Amniotic epithelial cell (primary cell): ENCODE data around the gene CREB3L4.
"Not testable (repeated sequence)": the region's sequence is repeated elsewhere in the genome, so short reads cannot be mapped to it uniquely, and the experiment has no call there.

Source experiments
- DNase-seq: peaks from one replicate; pipeline ENCODE4 v3.0.0-alpha.2; 2010; ENCODE audit warnings: low read depth

CREB3L4 gene

DNA sequence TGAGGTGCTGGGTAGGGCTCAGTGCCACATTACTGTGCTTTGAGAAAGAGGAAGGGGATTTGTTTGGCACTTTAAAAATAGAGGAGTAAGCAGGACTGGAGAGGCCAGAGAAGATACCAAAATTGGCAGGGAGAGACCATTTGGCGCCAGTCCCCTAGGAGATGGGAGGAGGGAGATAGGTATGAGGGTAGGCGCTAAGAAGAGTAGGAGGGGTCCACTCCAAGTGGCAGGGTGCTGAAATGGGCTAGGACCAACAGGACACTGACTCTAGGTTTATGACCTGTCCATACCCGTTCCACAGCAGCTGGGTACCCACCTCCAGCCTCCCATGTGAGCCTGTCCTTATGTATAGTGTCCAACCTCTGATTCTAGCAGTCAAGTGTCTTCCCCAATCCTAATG lies 8.2 kb upstream of the CREB3L4 start:
- no peak for DNase-seq

DNA sequence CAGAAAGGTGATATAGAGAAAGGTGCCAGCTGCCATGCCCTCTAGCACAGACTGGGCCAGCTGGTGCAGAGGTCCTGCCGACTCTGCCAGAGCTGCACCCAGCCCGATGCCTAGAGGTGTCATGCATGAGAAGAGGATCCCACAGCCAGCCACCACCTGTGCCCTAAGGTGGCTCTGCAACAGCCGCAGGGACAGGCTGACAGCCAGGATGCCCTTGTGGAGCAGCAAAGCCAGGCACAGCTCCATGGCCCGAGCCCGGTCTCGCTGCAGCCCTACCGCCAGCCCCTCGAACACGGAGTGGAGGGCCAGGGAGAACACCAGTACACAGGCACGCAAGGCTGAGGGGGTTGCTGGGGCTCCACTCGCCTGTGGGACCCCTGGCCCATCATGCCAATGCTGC lies 7.5 kb upstream of the CREB3L4 start:
- no peak for DNase-seq

DNA sequence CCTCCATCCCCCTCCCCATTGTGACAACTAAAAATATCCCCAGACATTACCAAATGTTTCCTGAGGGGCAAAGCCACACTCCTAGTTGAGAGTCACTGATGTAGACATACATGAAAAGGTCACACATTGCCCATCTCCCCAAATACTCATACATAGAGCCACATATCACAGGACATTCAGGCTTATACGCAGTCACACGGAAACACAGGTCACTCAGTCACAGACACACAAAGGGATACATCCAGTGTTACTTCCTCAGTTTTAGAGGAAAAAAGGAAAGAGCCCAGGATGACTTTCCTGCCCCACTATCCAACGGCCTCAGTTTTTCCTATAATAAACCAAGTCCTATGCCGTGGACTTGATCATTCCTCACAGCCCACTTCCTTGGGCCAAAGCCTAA lies 6.3 kb upstream of the CREB3L4 start:
- no peak for DNase-seq

DNA sequence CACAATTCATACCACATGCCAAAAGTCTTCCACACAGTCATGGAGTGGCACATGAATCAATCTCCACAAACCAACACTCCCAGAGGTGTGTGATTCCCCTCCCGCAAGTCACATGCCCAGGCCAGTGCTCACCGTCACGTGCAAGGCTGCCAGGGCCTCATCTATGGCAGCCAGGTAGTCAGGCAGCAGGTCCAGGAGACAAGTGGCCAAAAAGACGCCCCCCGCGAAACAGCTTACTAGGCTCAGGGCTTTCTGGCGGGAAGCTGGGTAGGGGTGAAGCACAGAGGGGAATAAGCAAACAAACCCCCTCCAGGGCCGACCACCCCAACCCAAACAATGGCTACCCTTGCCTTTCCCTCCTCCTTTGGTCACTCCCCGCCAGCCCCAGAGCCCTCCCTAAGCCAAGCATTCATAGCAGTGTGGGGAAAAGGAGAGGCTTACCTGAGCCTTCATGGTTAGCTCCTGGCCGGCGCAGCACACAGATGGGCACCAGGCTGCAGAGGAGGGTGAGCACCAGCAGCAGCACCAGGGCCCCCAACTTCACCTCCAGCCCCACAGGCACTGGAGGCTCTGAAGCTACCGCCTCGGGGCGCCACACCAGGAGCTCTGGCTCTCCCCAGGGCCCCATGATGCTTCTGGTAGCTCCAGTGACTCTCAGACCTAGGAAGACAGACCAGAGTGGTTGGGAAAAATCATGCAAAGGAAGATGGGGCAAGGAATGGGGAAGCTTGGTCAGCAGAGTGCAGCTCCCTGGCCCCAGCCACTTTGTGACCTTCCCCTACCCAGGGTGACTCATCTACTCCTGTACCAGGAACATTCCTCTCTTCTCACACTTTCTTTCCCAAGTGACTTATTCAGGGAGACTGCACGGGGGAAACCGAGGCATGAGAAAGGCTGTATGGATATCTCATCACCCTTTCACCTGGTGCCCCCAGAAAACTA lies 5.3 kb upstream of the CREB3L4 start:
- DNase-seq: peak; percentile 82

DNA sequence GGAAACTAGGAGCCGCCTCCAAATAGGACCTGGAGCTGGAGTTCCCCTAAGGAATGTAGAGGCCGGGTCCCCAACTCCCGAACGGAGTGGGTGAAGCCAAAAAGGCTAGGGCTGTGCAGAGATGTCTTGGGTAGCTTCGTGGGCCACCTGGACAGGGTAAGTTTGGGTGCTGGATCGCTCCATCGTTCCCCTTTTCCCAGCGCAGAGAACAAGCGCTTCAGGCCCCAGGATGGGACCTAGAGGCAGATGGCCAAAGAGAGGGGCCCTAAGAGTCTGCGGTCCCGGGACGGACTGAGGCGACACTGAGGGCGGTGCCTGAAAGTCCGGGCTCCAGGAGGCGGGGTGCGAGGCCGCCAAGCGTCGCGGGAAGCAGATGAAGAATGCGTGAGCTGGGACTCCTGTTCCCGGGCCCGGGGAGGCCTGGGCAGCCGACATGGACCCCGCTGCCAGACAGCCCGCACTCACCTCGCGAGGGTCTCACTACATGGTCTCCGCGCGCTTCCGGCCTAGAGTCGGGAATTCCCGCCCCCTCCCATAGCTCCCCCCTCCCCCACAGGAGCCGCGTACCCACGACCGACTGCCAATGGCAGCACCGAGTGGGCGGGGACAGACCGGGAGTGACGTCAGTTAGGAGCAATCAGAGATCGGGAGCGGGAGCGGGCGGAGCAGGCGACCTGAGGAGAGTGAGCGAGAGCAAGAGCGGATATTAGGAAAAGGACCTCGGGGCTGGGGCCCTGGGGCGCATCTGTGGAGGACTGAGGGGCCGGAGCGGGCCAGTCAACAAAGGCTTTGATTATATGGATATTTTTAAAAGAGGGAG lies 4.5 kb upstream of the CREB3L4 start, which contains the start of gene SLC39A1:
TSS of gene SLC39A1 (minus strand) at position 508 of the 820 bp plus-strand sequence. CDS start 822 bp downstream, outside the sequence.
- DNase-seq: peak; percentile 94

DNA sequence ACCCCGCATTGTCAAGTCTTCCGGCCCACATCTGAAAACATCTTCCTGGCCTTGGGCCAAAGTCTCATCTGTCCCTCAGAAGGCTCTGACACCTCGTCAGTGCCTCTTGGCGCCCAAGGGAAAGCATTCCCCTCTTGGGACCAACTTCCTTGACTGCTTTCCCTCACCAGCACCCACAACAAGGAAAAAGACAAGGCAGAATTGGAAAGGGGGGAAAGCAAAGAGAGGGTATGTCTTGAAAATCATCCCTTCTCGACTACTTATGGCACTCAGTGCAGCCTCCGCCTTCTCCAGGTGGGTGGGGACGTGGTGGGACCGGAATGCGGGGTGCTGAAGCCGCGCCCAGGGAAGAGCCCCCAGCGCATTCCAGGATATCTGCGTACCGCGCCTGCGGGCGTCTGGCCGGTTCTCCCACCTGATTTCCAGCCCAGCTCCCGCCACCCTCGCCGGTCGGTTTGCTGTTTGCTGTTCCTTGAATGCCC lies 3.8 kb upstream of the CREB3L4 start:
- DNase-seq: peak; percentile 43

DNA sequence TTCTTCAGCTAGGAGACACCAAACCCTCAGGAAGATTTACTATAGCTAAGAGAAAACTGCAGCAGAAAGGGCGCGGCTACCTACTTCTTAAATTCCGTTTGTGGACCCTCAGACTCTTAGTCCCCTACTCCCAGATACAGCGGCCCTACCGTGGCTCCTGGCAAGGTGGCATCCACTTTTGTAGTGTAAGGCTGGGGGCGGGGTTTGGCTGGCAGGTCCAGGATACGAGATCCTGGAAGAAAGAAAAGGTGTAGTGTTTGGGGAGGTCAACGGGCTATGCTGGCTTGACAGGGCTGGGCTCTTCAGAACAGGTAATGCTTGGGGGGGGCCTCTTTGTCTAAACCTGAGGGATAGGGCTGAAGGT lies 280 bp downstream of the CREB3L4 start:
- DNase-seq: no peak

DNA sequence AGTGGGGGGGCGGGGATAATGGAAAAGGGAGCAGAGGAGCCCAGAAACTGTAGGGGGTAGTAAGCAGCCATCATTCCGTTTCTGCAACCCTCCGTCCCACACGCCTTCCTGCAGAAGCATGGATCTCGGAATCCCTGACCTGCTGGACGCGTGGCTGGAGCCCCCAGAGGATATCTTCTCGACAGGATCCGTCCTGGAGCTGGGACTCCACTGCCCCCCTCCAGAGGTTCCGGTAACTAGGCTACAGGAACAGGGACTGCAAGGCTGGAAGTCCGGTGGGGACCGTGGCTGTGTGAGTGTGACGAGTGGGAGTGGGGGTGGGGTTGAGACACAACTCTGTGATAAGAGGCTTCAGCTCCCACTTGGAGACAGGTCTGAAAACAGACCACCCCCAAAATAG lies 706 bp downstream of the CREB3L4 start:
- DNase-seq: no peak

DNA sequence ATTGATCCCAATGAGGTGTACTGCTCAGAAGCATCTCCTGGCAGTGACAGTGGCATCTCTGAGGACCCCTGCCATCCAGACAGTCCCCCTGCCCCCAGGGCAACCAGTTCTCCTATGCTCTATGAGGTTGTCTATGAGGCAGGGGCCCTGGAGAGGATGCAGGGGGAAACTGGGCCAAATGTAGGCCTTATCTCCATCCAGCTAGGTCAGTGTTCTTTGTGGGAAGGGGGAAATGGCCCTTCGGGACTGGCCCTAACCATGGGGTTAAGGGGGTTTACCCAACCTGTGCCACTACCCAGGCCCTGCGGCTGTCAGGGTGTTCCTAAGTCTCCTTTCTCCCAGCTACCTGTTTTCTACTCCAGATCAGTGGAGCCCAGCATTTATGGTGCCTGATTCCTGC lies 1.3 kb downstream of the CREB3L4 start:
- no peak for DNase-seq

DNA sequence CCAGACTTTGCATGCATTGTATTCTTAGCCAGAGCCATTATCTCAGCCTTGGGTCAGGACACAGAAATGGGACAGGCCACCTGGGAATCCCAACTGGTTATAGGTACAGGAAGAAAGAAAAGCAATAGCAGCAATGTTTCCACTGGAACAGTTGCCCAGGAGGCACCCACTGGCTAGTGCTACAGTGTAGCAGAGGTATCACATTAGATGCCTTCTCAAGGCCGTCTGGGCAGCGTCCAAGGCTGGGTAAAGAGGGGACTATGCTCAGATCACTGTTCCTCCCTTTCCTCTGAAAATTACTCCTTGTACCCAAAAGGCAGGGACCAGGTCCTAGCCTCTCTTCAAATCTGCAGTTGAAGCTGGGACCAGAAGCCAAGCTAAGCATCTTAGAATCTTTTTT lies 2.6 kb downstream of the CREB3L4 start:
- no peak for DNase-seq

DNA sequence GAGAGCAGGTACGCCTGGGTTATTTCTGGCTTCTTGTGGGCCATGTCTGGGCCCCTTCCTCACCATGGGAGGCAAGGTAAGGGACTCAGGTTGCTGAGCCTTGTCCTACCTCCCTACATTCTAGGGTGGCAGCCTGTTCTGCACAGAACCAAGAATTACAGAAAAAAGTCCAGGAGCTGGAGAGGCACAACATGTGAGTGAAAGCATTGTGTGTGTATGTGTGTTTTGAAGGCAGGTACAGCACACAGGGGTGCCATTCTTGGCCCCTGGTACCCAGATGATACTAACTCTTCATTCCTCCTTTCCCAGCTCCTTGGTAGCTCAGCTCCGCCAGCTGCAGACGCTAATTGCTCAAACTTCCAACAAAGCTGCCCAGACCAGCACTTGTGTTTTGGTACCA lies 5.4 kb downstream of the CREB3L4 start:
- DNase-seq: no peak

DNA sequence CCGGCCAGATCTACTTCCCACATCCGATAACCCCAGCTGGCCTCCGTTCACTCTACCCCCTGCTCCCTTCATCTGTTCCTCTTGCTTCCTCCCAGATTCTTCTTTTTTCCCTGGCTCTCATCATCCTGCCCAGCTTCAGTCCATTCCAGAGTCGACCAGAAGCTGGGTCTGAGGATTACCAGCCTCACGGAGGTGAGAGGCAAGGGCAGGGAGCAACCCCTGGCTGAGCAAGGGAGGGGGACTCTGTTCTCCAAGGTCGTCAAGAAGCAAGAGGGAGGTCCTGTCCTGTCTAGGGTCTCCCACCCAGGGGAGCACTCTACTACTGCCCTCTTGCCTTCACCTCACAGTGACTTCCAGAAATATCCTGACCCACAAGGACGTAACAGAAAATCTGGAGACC lies 5.8 kb downstream of the CREB3L4 start:
- no peak for DNase-seq

DNA sequence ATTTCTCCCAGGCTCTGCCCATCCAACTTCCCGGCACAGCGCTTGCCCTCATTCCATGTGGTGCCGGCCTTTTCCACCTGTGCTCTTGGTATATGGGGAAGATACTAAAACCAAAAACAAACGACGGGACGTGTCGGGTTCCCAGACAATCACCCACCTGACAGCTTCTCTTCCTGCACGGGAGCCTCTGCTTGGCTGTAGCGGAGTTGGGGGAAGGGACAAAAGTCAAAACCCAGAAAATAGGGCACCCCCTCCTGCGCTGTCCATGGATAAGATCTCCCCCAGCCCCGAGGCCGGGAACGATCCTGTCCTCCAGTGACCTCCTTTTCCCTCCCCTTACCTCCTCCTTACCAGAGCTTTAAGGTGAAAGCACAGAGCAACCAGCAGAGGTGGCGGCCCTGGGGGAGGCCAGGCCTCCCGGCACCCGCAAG lies 9.1 kb downstream of the CREB3L4 start:
- DNase-seq: no peak

DNA sequence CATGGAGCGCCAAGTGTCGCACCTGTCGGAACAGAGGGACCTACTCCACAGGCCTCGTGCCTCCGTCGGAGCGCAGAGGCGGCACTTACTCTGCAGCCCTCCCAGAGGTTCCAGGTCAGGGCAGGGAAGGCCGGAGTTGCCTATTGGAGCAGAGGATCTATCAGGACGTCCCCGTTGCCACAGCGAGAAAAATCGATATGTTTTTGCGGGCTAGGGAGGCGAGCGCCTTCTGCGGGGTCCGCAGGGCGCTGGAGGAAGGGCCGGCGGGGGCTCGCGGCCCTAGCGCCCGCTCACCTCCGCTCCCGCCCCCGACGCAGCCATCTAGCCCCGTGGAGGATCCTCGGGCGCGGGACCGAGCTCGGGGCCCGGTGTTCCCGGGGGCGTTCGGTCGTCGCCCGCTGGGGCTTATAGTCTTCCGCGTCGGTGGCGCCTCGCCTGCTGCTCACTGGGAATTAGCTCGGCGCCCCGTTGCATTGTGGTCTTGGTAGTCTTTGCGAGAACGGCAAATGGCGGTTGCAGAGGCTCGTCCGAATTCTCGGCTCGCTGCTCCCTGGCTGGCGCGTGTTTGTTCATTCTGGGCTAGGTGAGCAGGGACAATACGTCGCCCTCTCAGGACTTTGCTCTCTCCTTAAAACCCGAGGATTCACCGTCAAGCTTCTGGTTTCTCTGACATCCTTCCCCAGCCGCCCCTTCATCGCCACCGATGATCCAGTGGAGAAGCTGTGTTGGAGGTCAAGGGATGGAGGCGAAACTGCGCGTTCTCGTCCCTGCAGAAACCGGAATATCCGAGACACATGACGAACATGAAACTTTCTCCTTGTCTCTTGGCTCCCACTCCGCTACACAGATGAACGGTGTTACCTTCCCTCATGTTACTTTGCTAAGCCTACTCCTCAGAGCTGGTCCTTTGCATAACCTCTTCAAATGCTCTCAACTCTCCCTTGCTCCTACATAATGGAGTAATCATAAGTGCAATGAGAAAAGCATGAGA lies 9.8 kb downstream of the CREB3L4 start, which contains the start of gene JTB:
TSS of gene JTB (minus strand) at position 425 of the 991 bp plus-strand sequence. CDS start at position 3, 422 bp downstream.
- DNase-seq: peak; percentile 74

DNA sequence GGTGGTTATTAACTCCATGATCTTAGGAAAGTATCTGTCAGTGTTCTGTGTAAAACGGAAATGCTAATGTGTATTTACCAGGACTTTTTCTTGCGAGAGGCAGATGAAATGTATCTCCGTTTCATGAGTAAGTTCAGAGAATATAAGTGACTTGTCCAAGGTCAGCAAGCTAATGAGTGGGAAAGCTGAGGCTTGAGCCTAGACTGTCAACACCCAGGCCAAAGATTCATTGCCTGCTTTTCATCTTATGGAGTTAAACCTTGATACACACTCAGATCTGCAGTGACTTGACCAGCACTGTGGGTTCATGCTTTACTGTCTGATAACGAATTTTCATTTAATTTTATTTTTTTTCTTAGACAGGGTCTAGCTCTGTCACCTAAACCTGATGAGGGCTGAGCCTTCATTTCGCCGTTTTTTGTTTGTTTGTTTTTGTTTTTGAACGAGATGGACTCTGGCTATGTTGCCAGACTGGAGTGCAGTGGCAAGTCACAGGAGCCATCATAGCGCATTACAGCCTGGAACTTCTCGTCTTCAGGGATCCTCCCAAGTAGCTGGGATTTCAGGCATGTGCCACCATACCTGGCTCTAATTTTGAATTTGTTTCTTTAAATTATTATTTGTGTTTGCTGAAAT lies 10.7 kb downstream of the CREB3L4 start:
- DNase-seq: peak; percentile 42

DNA sequence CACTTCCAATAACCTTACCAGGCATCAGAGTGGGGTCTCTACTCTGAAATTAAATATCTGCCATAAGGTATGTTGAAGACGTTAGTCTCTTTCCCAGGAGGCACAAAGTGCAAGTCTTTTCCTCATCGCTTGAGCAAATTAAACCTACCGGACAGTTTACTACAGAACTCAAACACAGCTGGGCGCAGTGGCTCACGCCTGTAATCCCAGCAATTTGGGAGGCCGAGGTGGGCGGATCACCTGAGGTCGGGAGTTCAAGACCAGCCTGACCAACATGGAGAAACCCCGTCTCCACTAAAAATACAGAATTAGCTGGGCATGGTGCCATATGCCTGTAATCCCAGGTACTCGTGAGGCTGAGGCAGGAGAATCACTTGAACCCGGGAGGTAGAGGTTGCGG lies 11.4 kb downstream of the CREB3L4 start:
- DNase-seq: not testable (repeated sequence)

DNA sequence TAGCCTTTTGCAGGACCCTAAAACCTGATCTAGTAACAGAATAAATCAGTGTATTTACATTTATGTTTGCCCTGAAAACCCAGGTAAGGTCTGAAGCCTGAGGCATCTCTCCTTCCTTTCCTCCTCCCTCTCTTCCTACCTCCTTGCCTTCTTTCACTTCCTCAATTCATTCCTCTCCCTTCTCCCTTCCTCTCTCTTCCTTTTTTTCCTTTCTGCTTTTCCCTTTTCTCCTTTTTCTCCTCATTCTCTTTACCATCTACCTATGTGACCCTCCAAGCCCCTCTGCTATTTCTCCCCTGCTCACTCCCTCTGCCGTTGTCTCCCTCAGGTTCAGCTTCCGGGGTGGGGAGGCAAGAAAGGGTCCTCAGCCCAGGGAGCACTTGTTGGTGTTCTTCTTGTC lies 14.0 kb downstream of the CREB3L4 start:
- not testable (repeated sequence) for DNase-seq

DNA sequence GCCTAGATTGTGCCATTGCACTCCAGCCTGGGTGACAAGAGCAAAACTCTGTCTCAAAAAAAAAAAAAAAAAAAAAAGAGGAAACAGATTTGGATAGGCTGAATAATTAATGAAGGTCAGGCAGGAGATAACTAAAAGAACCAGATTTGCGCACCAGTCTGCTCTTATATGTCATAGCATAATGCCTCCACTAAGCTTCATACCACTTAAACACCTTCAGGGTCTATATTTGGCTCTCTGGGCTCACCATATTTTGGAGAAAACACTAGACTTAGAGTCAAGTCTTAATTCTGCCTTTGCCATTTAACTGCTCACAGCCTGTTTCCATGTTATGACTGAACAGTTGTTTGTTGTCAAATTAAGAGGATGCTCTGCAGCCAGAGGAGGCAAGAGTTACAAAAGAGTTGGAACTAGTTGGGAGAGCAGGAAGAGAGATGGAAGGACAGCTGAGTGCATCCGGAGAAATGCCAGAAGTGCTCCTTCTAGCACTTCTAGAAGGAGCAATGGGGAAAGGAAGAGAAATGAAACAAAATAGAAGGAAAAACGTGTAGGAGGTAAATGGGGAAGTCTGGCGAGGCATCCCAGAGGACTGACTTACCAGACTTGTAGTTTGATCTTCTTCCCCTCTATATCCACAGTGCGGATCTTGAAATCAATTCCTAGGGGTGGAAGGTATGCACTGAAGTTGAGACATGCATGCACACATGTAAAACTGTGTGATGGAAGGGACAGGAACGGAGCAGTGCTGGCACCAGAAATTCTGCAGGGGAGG lies 16.6 kb downstream of the CREB3L4 start:
- no peak for DNase-seq

DNA sequence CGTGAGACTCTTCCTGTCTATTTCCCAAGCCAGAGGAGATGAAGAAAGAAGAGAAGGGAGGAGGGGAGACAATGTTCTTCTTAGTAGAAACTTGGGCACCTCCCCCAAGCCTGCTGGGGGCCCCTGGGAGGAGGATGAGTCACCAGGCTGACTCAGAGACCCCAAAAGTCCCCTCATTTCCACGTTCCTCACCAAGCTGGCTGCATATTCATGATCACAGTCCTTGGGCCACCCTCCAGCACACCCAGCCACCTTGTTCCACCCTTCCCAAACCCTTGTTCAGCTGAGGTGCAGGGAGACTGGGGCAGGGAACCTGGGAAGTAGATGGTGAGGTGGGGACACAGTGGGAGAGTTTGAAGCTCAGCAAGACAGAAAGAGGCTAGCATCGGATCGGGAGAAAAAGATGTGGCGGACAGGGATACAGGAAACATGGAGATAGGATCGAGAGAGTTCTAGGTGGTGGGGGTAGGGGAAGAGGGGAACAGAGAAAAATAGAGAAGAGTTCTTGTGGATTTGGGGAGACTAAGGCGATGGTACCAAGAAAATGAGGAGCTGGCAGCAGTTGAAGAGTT lies 17.7 kb downstream of the CREB3L4 start:
- DNase-seq: peak; percentile 85
